B cell (primary cell): ENCODE measurements around the gene NEGR1. TPM values are rescaled to one million over a fixed set of nuclear protein-coding genes. Genes with fewer than 3 reads are reported as not detected.

Source experiments
- ATAC-seq: fragments of 200-7000 bp; cut with Tn5 transposase; one replicate; pipeline ENCODE4 v1.10.0; 2021; ENCODE audit warnings: low read depth, mild to moderate bottlenecking, moderate number of reproducible peaks, moderate library complexity
- CTCF ChIA-PET: fragments of 350-600 bp; sonication (Branson Sonifier 250); formaldehyde crosslinking; loops from one replicate; lab custom pipeline; 2021; ENCODE audit warnings: antibody characterized with exemption, inconsistent platforms; lab: Charles Lee
- POLR2A ChIA-PET: fragments of 350-600 bp; sonication (Branson Sonifier 250); formaldehyde crosslinking; loops from one replicate; lab custom pipeline; 2021; ENCODE audit warnings: antibody characterized with exemption; lab: Charles Lee
- DNase-seq: peaks from one replicate; pipeline ENCODE4 v3.0.0; 2013
- H2AFZ ChIP-seq: 2 replicates; pipeline ENCODE4 v1.6.1; 2012; ENCODE audit warnings: mild to moderate bottlenecking, low read depth, low read length; ENCODE audit not compliant: insufficient read depth, poor library complexity, severe bottlenecking
- H3K27ac ChIP-seq, 2 donors: 1 replicate in 1 of 2; 2 replicates in 1 of 2; pipeline ENCODE4 v1.5.1; 2012 to 2013; ENCODE audit warnings: low read length in 2 of 2, mild to moderate bottlenecking in 2 of 2, moderate library complexity in 1 of 2
- H3K27me3 ChIP-seq, 4 experiments: fragments of 200-600 bp in 1 of 4; sonication (generic) in 1 of 4; replicated peaks in 1 of 4; 1 replicate in 2 of 4; 2 replicates in 2 of 4; pipeline versions ENCODE4 v1.6.1 to v1.7.0; 2013 to 2016; ENCODE audit warnings: low read length in 3 of 4, mild to moderate bottlenecking in 2 of 4, mixed read lengths in 1 of 4, moderate library complexity in 1 of 4; ENCODE audit not compliant: insufficient read depth in 4 of 4, control insufficient read depth in 3 of 4; ENCODE audit errors: control extremely low read depth in 1 of 4
- H3K36me3 ChIP-seq, 2 experiments: replicated peaks in 1 of 2; 1 replicate in 1 of 2; 2 replicates in 1 of 2; pipeline versions ENCODE4 v1.6.1 to v1.7.1; 2013; ENCODE audit warnings: low read length in 1 of 2; ENCODE audit not compliant: insufficient read depth in 2 of 2, control insufficient read depth in 1 of 2; ENCODE audit errors: control extremely low read depth in 1 of 2, extremely low read depth in 1 of 2
- H3K4me1 ChIP-seq, 2 donors: fragments of 200-600 bp in 1 of 2; sonication (generic) in 1 of 2; 1 replicate in 1 of 2; 2 replicates in 1 of 2; pipeline versions ENCODE4 v1.5.1 to v1.6.1; 2013 to 2017; ENCODE audit warnings: low read length in 2 of 2; ENCODE audit not compliant: control insufficient read depth in 2 of 2, insufficient read depth in 2 of 2
- H3K4me2 ChIP-seq: replicated peaks from 2 replicates; pipeline ENCODE3; 2012; ENCODE audit warnings: mild to moderate bottlenecking, low read depth, low read length; ENCODE audit not compliant: poor library complexity, severe bottlenecking
- H3K4me3 ChIP-seq, 5 experiments: fragments of 200-600 bp in 1 of 5; sonication (generic) in 1 of 5; 1 replicate in 3 of 5; 2 replicates in 2 of 5; pipeline versions ENCODE4 v1.5.1 to v1.7.0; 2011 to 2016; ENCODE audit warnings: low read length in 4 of 5, mild to moderate bottlenecking in 4 of 5, low read depth in 2 of 5, control low read depth in 1 of 5, moderate library complexity in 1 of 5; ENCODE audit not compliant: insufficient read depth in 1 of 5; ENCODE audit errors: control extremely low read depth in 1 of 5, extremely low read depth in 1 of 5
- H3K79me2 ChIP-seq: fragments of 200-600 bp; sonication (generic); one replicate; pipeline ENCODE4 v1.6.0; 2016; ENCODE audit warnings: low read length; ENCODE audit not compliant: control insufficient read depth, insufficient read depth
- H3K9ac ChIP-seq: fragments of 200-600 bp; sonication (generic); 2 replicates; pipeline ENCODE4 v1.6.1; 2017; ENCODE audit warnings: mild to moderate bottlenecking, low read length, moderate library complexity
- H3K9me3 ChIP-seq, 3 donors: one replicate each; pipeline versions ENCODE4 v1.6.1 to v1.7.1; 2013; ENCODE audit warnings: low read length in 2 of 3; ENCODE audit not compliant: control insufficient read depth in 2 of 3, insufficient read depth in 1 of 3; ENCODE audit errors: control extremely low read depth in 1 of 3
- H4K20me1 ChIP-seq: 2 replicates; pipeline ENCODE4 v1.6.0; 2012; ENCODE audit warnings: mild to moderate bottlenecking, low read length; ENCODE audit not compliant: insufficient read depth, control insufficient read depth, poor library complexity, severe bottlenecking
- H3K27ac Mint-ChIP-seq: one replicate; pipeline ENCODE4 v1.8.0; 2021; ENCODE audit warnings: mixed read lengths
- H3K27me3 Mint-ChIP-seq: one replicate; pipeline ENCODE4 v1.8.0; 2021; ENCODE audit warnings: mixed read lengths
- H3K4me1 Mint-ChIP-seq: one replicate; pipeline ENCODE4 v1.8.0; 2021; ENCODE audit warnings: mixed read lengths
- H3K4me3 Mint-ChIP-seq: one replicate; pipeline ENCODE4 v1.8.0; 2021; ENCODE audit warnings: mixed read lengths
- H3K9me3 Mint-ChIP-seq: one replicate; pipeline ENCODE4 v1.8.0; 2022; ENCODE audit warnings: mixed read lengths; ENCODE audit not compliant: insufficient read depth
- EZH2 ChIP-seq: IDR thresholded peaks from 2 replicates; pipeline ENCODE4 v1.6.1; 2012; ENCODE audit warnings: borderline replicate concordance, low read depth, mild to moderate bottlenecking, moderate library complexity, low read length; ENCODE audit not compliant: insufficient read depth, poor library complexity, severe bottlenecking
- WGBS: methylation state at CpG from one replicate; pipeline ENCODE4 v1.1.5; 2013; ENCODE audit warnings: missing lambda C conversion rate; ENCODE audit not compliant: insufficient coverage; 5-methylcytosine and 5-hydroxymethylcytosine counted together
- intact Hi-C: fragments of 100-400 bp; cut with micrococcal nuclease; formaldehyde crosslinking; loops from one replicate; pipeline ENCODE4 v1.10.0; 2022
- polyA plus RNA-seq: library from polyadenylated mRNA; depleted of rRNA; stranded (reverse); fragments of >200 nt; gene quantifications from 2 replicates; pipeline ENCODE4 v1.2.3, GENCODE V29; 2012
- total RNA-seq, 2 donors: library from RNA; stranded (reverse); fragments of 120-200 nt in 1 of 2; gene quantifications; 1 replicate in 1 of 2; 2 replicates in 1 of 2; pipeline versions ENCODE4 v1.2.3 to v1.2.4, GENCODE V29; 2013 to 2022
- TF ChIP-seq, protein P1 (sequence below): fragments of 200-600 bp; IDR thresholded peaks from one replicate; pipeline ENCODE4 v1.8.0; 2022; ENCODE audit warnings: antibody characterized with exemption, mild to moderate bottlenecking

NEGR1 gene
- total and polyA plus RNA-seq, 2 donors (not counting 1 experiment from before 2014, with no cell fraction given), result 0.01 TPM; not detected in 1

GRCh38 chr1:71417421-71417820, 864.9 kb downstream of the NEGR1 start:
- H3K27ac Mint-ChIP-seq, result no peak overlapping the region
- Histone ChIP-seq H3K9ac (no peak overlapping the region), H3K27me3 (no peaks in the 10 kb centered on the region), H4K20me1 (no peaks in the 10 kb centered on the region), H2AFZ (no peak overlapping the region), H3K9me3 (no peaks in the 10 kb centered on the region), H3K36me3 (no peaks in the 10 kb centered on the region), H3K4me2 (no peak overlapping the region), H3K27ac (no peak overlapping the region), H3K4me1 (no peaks in the 10 kb centered on the region), H3K4me3 (no peak overlapping the region), H3K79me2 (no peaks in the 10 kb centered on the region)
- DNase-seq (no peak), ATAC-seq (no peak)
- TF ChIP-seq, protein P1, sequence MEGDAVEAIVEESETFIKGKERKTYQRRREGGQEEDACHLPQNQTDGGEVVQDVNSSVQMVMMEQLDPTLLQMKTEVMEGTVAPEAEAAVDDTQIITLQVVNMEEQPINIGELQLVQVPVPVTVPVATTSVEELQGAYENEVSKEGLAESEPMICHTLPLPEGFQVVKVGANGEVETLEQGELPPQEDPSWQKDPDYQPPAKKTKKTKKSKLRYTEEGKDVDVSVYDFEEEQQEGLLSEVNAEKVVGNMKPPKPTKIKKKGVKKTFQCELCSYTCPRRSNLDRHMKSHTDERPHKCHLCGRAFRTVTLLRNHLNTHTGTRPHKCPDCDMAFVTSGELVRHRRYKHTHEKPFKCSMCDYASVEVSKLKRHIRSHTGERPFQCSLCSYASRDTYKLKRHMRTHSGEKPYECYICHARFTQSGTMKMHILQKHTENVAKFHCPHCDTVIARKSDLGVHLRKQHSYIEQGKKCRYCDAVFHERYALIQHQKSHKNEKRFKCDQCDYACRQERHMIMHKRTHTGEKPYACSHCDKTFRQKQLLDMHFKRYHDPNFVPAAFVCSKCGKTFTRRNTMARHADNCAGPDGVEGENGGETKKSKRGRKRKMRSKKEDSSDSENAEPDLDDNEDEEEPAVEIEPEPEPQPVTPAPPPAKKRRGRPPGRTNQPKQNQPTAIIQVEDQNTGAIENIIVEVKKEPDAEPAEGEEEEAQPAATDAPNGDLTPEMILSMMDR, result no peak
- H3K9me3 Mint-ChIP-seq, result no peaks in the 10 kb centered on the region
- H3K27me3 Mint-ChIP-seq, result no peaks in the 10 kb centered on the region
- POLR2A ChIA-PET, result no interaction called here
- no peaks in the 10 kb centered on the region for H3K4me1 Mint-ChIP-seq
- H3K4me3 Mint-ChIP-seq, result no peak overlapping the region
- WGBS, result no CpG with 5 or more reads among the region's 3 CpGs
- CTCF ChIA-PET, result no interaction called here
- intact Hi-C loops, result no loop called here

DNA sequence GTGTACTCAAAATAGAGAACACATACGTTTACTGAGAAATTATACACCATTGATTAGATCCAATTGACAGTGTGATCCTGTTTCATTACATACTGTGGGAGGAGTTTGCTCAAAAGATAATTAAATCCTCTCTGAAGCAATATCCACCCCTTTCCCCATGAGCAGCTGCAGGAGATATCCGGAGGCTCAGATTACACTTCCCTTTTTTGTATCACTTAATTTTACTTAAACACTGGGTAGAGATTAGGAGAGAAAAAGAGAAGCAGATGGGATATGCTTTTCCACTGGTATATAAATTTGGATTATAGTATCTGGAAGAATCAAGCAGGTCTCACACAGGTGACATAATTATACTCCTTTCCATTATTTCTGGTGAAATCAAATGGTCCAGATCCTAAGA, 868.2 kb downstream of the NEGR1 start:
- Mint-ChIP-seq H3K9me3 (no peaks in the 10 kb centered on the region), H3K4me1 (no peaks in the 10 kb centered on the region), H3K27ac (no peak overlapping the region), H3K27me3 (no peaks in the 10 kb centered on the region), H3K4me3 (no peak overlapping the region)
- Histone ChIP-seq H3K4me2 (no peak overlapping the region), H3K9me3 (no peaks in the 10 kb centered on the region), H3K4me1 (no peaks in the 10 kb centered on the region), H3K79me2 (no peaks in the 10 kb centered on the region), H2AFZ (no peak overlapping the region), H4K20me1 (no peaks in the 10 kb centered on the region), H3K27ac (no peak overlapping the region), H3K27me3 (no peaks in the 10 kb centered on the region), H3K36me3 (no peaks in the 10 kb centered on the region), H3K9ac (no peak overlapping the region), H3K4me3 (no peak overlapping the region)
- no CpG with 5 or more reads among the region's 2 CpGs for WGBS
- intact Hi-C loops, result no loop called here
- ChIA-PET CTCF (no interaction called here), POLR2A (no interaction called here)
- ATAC-seq (no peak), DNase-seq (no peak)
- no peak for TF ChIP-seq EZH2
- TF ChIP-seq, protein P1, result no peak
